Keratinocyte (primary cell): ENCODE measurements around the gene DNAH10. TPM values are rescaled to one million over a fixed set of nuclear protein-coding genes. Genes with fewer than 3 reads are reported as not detected.

ENCODE experiments used
- DNase-seq: peaks from one replicate; pipeline ENCODE4 v3.0.0-alpha.2; 2011; ENCODE audit warnings: low read depth, missing footprints, low spot score
- FAIRE-seq: peaks from 2 replicates; lab custom pipeline; 2011; peaks lifted over from hg19 to GRCh38; lab: Jason Lieb, UNC
- H2AFZ ChIP-seq: 2 replicates; pipeline ENCODE4 v1.6.0; 2012; ENCODE audit warnings: low read length, control low read depth, inconsistent platforms; ENCODE audit not compliant: control insufficient read depth
- H3K27ac ChIP-seq: 2 replicates; pipeline ENCODE4 v1.5.1; 2011; ENCODE audit warnings: low read length; ENCODE audit not compliant: control insufficient read depth, insufficient read depth
- H3K27me3 ChIP-seq: 3 replicates; pipeline ENCODE4 v1.6.0; 2011; ENCODE audit warnings: low read length; ENCODE audit not compliant: control insufficient read depth, insufficient read depth; ENCODE audit errors: extremely low read depth
- H3K36me3 ChIP-seq, 2 experiments: 2 replicates in 1 of 2; 3 replicates in 1 of 2; pipeline ENCODE4 v1.5.1; 2011; ENCODE audit warnings: low read length in 2 of 2, mild to moderate bottlenecking in 1 of 2; ENCODE audit not compliant: control insufficient read depth in 2 of 2, insufficient read depth in 2 of 2; ENCODE audit errors: extremely low read depth in 1 of 2
- H3K4me1 ChIP-seq: 3 replicates; pipeline ENCODE4 v1.5.1; 2011; ENCODE audit warnings: low read length; ENCODE audit not compliant: control insufficient read depth, insufficient read depth; ENCODE audit errors: extremely low read depth
- H3K4me2 ChIP-seq: 3 replicates; pipeline ENCODE4 v1.6.0; 2011; ENCODE audit warnings: low read depth, low read length; ENCODE audit not compliant: control insufficient read depth, insufficient read depth; ENCODE audit errors: extremely low read depth
- H3K4me3 ChIP-seq, 3 experiments: fragments of 200-600 bp in 1 of 3; sonication (generic) in 1 of 3; 2 replicates in 2 of 3; 3 replicates in 1 of 3; pipeline ENCODE4 v1.5.1; 2011 to 2016; ENCODE audit warnings: low read length in 3 of 3, mild to moderate bottlenecking in 3 of 3, control low read depth in 2 of 3, inconsistent platforms in 1 of 3, low read depth in 1 of 3, mixed read lengths in 1 of 3, mixed run types in 1 of 3, moderate library complexity in 1 of 3; ENCODE audit not compliant: control insufficient read depth in 2 of 3, insufficient read depth in 2 of 3; ENCODE audit errors: extremely low read depth in 1 of 3
- H3K79me2 ChIP-seq: 2 replicates; pipeline ENCODE4 v1.6.0; 2012; ENCODE audit warnings: low read length; ENCODE audit not compliant: control insufficient read depth, insufficient read depth
- H3K9ac ChIP-seq: 3 replicates; pipeline ENCODE4 v1.6.0; 2011; ENCODE audit warnings: low read length; ENCODE audit not compliant: control insufficient read depth, insufficient read depth; ENCODE audit errors: extremely low read depth
- H3K9me1 ChIP-seq: 3 replicates; pipeline ENCODE4 v1.6.0; 2011; ENCODE audit warnings: low read length; ENCODE audit not compliant: control insufficient read depth, insufficient read depth; ENCODE audit errors: extremely low read depth
- H3K9me3 ChIP-seq: 2 replicates; pipeline ENCODE4 v1.5.1; 2012; ENCODE audit warnings: low read depth, low read length; ENCODE audit not compliant: control insufficient read depth
- H4K20me1 ChIP-seq: 3 replicates; pipeline ENCODE4 v1.6.0; 2011; ENCODE audit warnings: low read length; ENCODE audit not compliant: control insufficient read depth, insufficient read depth; ENCODE audit errors: extremely low read depth
- CTCF ChIP-seq, 3 experiments: IDR thresholded peaks in 1 of 3; conservative IDR thresholded peaks in 1 of 3; optimal IDR thresholded peaks in 1 of 3; 2 replicates in 2 of 3; 3 replicates in 1 of 3; pipeline versions ENCODE3 to v1.5.1; 2011; ENCODE audit warnings: low read length in 3 of 3, mild to moderate bottlenecking in 3 of 3, moderate library complexity in 2 of 3, control low read depth in 1 of 3, inconsistent platforms in 1 of 3; ENCODE audit not compliant: insufficient read depth in 2 of 3; ENCODE audit errors: extremely low read depth in 1 of 3
- EZH2 ChIP-seq: IDR thresholded peaks from one replicate; pipeline ENCODE4 v1.6.1; 2012; ENCODE audit warnings: inconsistent platforms, mild to moderate bottlenecking, low read length, moderate library complexity
- dilution Hi-C: fragments of 300-500 bp; cut with MboI; formaldehyde crosslinking; loops from one replicate; pipeline ENCODE4 v1.7.0; 2020; ENCODE audit warnings: low sequenced_read_pairs; ENCODE audit not compliant: extremely low pct_ligation_motif_present
- polyA plus RNA-seq, 5 experiments: library from polyadenylated mRNA; depleted of rRNA in 3 of 5; stranded (reverse) in 3 of 5; stranded (forward) in 1 of 5; unstranded in 1 of 5; fragments of >200 nt; gene quantifications; 1 replicate in 1 of 5; 2 replicates in 3 of 5; 3 replicates in 1 of 5; pipeline versions ENCODE4 v1.2.1 to v1.2.3, GENCODE V29; 2011 to 2012; ENCODE audit warnings: missing spikeins in 2 of 5, low read depth in 1 of 5, low replicate concordance in 1 of 5

The DNAH10 gene
- polyA plus RNA-seq, 1 donor (not counting 4 experiments of a cell fraction or from before 2014, with no cell fraction given): 0.08 TPM

GRCh38 chr12:123843912-123844748 is 82.0 kb downstream of the DNAH10 start:
- peak overlapping the region; percentile 20 for H3K4me2 ChIP-seq
- no peaks in the 10 kb centered on the region for H3K27me3 ChIP-seq
- DNase-seq (no peak), FAIRE-seq (no peak)
- no peaks in the 10 kb centered on the region for H3K79me2 ChIP-seq
- H3K36me3 ChIP-seq: no peaks in the 10 kb centered on the region
- dilution Hi-C loops: no loop called here
- peak overlapping the region; percentile 3 for H2AFZ ChIP-seq
- no peaks in the 10 kb centered on the region for H4K20me1 ChIP-seq
- H3K27ac ChIP-seq: no peak overlapping the region
- no peak for TF ChIP-seq CTCF (optimal IDR thresholded peaks at IDR 0.05 in 1 of 3, IDR thresholded peaks at IDR 0.05 in 1 of 3, conservative IDR thresholded peaks at IDR 0.05 in 1 of 3; ENCODE audit: extremely low read depth in 1 of 3, insufficient read depth in 2 of 3, low read length in 3 of 3)
- no peak for TF ChIP-seq EZH2
- H3K9me1 ChIP-seq: no peaks in the 10 kb centered on the region
- H3K9ac ChIP-seq: no peak overlapping the region
- peaks cover 3% of the 10 kb centered on the region for H3K4me1 ChIP-seq
- no peaks in the 10 kb centered on the region for H3K9me3 ChIP-seq
- H3K4me3 ChIP-seq: no peak overlapping the region

DNA sequence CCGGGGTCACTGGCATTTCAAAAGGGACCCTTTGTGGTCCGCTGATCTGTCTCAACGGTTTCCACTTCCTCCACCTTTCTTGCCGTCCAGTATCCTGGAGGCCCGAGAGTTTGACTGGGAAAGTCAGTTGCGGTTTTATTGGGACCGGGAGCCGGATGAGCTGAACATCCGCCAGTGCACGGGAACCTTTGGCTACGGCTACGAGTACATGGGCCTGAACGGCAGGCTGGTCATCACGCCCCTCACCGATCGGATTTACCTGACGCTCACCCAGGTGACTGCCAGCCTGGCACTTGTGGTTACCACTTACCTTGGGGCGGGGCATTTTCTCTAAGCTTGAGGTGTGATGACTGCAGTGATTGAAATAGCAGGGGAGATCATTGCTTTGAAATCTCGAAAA is 83.8 kb downstream of the DNAH10 start:
- Histone ChIP-seq H3K4me2 (no peak overlapping the region), H3K4me1 (peaks cover 3% of the 10 kb centered on the region), H3K9me3 (no peaks in the 10 kb centered on the region), H3K79me2 (no peaks in the 10 kb centered on the region), H3K9ac (no peak overlapping the region), H3K36me3 (no peaks in the 10 kb centered on the region), H3K27me3 (peaks cover 2% of the 10 kb centered on the region), H3K27ac (no peak overlapping the region), H4K20me1 (no peaks in the 10 kb centered on the region), H3K4me3 (no peak overlapping the region), H3K9me1 (no peaks in the 10 kb centered on the region), H2AFZ (no peak overlapping the region)
- FAIRE-seq (no peak), DNase-seq (no peak)
- no peak for TF ChIP-seq CTCF (optimal IDR thresholded peaks at IDR 0.05 in 1 of 3, IDR thresholded peaks at IDR 0.05 in 1 of 3, conservative IDR thresholded peaks at IDR 0.05 in 1 of 3; ENCODE audit: extremely low read depth in 1 of 3, insufficient read depth in 2 of 3, low read length in 3 of 3)
- no peak for TF ChIP-seq EZH2
- dilution Hi-C loops: no loop called here
